Stimulated activated CD4-positive, alpha-beta T cell treated with anti-CD3 and anti-CD28 coated beads, Interleukin-12 subunit alpha, Interleukin-12 subunit beta, amount 100 ng/mL, for 24 hours (primary cell): ENCODE measurements around the gene TBCC.

Source experiments
- DNase-seq, 2 experiments: peaks; one replicate each; pipeline ENCODE4 v3.0.0-alpha.2; 2020; ENCODE audit warnings: low read depth in 2 of 2

Gene TBCC

DNA sequence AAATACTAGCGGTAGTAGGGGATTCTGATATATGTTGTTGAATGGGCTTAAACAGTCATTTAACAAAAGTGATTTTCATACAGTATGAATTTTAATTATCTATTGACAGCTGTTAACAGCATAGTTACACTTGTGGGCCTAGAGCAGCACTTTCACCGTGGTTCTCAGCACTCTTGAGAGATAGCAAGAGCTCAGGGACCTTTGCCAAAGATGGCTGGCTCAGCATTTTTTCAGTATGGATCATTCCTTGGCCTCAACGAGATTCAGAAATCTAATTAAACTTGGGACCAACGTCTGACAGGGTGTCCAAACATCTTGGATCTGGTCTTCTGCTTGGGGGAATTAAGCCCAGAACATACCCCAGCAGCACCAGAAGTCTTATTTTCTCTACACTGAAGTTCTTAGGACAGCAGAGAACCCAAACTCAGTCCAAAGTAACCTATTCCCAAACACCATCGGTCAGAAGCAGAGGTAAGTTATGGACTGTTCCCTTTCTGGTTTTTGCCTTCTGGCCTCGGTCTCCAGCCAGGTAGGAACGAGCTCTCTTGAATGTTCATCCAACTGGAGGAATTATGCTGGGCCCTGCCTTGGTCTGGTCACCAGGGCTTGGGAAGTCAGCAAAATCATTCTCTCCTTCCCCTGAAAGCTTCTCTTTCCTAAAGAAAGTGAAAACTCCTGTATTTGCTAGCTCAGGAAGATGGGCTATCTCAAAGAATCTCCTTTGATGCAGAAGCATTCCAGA is 49.2 kb downstream of the TBCC start:
- DNase-seq: no peak

DNA sequence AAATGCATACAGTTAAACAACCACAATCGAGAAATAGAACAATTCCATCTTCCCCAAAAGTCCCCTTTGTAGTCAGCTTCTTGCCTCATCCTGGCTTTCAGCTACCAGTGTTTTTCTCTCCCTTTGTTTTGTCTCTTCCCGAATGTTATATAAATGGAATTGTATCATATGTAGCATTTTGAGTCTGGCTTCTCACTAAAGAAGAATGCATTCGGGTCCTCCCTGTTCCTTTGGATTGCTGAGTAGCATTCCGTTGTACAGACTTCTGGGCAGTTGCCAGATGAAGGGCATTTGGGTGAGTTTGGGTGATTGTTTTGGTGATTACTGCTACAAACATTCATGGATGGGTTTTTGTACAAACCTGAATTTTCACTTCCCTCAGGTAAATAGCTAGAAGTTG is 51.3 kb downstream of the TBCC start:
- DNase-seq: no peak
